GM21786 (cell line): ENCODE data around the gene STAMBPL1.
"Not testable (repeated sequence)": the region's sequence is repeated elsewhere in the genome, so short reads cannot be mapped to it uniquely, and the experiment has no call there.

Experiments
- ATAC-seq: cut with Tn5 transposase; IDR thresholded peaks from one replicate; pipeline ENCODE4 v1.9.1; 2021; ENCODE audit not compliant: unreplicated experiment

The STAMBPL1 gene

DNA sequence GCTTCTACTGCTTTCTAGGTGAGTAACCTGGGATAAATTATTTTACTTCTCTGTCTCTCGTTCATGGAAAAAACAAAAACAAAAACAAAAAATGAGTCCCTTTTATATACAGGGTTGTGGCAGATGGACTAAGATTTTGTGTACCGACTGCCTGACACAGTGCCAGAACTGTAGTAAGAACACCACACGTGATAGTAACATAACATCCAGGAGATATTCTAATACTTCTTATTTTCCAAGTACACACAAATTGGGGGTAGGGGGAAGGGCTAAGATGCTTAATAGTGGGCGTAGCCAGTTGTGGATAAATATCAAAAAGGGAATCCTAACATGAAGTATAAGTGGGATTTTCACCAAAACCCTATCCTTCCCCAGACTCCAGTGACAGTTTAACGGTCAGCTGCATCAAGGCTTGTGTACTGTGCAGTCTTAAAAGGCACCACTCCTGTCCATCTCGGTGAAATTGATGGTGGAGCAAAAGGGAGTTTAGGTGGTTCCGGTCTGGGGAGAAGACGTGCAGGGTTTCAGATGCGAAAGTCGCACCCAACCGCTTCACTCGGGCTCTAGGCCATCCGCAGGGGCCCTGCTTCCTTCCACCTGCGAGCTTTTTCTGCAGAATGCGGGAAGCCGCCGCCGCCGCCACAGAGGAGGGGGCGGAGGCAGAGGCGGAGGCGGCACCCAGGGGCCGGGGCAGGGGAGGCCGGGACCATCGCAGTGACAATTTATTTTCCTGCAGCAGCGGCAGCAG lies at the start of gene STAMBPL1:
Gene STAMBPL1 (plus strand): TSS at position 712 of the 748 bp plus-strand sequence. CDS start 21,464 bp downstream, outside the sequence.
- ATAC-seq = peak; percentile 53

DNA sequence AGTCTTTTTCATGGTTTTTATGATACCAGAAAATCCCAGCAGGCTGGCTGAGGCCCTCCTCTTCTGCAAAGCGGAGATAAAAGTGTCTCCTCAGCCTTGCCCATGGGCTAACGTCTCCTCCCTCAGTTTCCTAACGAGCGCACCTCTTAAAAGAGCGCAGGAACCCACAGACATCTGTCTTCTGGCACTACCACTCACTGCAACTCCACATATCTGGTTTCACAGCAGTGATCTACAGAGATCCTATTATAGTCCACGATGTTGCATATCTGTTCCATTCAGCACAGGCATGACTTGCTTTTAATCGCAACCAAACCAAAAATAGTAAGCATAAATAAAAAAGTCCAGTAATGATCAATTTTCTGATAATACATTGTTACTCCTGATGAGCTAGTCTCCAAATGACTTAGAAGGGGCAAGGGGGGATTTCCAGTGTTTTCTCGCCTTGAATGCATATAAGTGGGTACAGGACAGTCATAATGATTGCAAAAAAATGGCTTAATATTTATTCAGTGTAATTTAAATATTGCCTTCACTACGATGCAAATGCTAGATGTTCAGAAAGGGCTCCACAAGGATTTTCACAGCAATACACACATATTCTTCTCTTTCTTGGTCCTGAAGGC lies 49.3 kb upstream of the STAMBPL1 start:
- no peak for ATAC-seq

DNA sequence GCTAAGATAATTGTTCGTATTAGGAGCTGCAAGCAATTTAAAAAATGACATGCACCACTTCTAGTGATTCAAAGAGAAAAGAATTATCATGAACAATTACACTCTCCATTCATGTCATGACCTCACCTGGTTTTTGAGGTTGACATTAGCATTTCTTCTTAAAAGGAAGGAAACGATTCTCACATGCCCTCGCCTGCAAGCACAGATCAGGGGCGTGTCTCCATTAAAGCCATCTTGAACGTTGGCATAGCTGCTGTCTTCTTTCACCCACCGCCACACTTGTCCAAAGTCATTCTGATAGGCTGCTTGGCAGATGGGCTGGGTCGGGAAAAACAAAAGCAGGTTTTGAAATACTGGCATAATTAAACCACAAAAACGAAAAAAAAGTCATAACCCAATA lies 48.3 kb upstream of the STAMBPL1 start:
- ATAC-seq = no peak

DNA sequence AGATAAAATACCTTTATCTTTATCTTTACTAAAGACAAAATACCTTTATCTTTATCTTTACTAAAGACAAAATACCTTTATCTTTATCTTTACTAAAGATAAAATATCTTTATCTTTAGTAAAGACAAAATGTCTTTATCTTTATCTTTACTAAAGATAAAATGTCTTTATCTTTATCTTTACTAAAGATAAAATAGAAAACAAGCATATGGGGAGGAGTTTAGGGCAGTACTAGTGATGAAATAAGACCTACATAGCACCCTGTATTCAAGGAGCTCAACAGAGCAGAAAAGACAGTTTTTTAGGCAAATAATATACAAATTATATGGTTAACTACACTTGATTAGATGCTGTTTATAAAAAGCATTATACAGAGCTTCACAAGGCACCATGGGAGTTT lies 47.7 kb upstream of the STAMBPL1 start:
- no peak for ATAC-seq

DNA sequence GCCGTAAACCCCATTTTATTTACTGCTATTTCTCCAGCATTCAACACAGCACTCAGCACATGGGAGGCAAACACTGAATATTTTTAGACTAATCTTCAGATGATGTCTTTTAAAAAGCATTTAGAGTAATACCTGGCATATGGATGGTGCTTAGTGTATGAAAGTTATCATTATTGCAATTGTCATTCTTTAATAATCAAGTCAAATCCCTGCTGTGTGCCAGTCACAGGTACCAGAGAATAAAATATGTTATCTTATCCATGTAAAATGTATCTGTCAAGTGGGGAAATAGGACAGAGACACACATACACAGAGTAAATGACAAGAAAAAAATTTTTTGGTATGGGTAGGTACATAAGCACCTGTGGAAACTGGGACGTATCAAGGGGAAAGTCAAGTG lies 46.9 kb upstream of the STAMBPL1 start:
- ATAC-seq = no peak

DNA sequence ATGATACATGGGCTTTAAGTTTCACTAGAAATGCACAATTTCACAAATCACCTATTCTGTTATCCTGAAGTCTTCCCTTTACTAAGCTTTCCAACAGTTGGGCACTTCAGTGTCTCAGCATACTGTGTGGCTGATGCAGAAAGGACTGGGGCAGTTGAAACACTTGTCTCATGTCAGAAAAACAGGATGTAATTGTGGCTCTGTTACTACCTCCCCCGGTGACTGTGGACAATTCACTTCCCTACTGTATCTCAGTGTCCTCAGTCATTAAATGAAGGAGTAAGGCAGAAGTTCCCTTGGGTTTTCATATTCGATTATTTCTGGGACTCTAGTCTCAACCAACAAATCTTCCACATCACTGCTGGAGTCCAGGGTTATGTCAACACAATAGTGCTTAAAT lies 46.3 kb upstream of the STAMBPL1 start:
- ATAC-seq = no peak

DNA sequence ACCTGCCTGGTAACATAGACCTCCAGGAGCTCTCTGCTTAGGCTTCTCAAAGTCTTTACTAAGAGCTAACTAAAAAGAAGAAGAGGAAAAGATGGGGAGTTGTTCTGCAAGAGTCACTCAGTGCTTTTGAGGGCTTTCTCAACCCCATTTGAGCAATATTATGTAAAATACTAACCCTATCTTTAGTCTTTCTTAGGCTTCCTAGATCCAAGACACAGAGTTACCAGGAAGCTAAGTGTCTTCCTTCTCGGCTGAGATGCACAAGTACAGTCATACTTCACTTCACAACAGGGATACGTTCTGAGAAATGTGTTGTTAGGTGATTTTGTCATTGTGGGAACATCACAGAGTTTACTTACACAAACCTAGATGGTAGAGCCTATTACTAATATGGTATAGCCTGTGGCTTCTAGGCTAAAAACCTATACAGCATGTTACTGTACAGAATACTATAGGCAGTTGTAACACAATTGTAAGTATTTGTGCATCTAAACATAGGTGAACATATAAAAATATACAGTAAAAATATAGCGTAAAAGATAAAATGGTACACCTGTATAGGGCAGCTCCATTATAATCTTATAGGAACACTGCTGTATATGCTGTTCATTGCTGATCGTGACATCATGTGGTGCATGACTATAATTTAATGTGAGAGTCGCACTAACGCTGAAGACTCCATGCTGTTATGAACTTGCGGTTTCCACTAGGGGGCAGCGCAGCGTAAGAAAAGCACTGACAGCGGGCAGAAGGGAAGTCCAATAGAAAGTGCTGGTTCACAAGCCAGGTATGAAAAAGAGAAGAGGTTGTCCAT lies 44.7 kb upstream of the STAMBPL1 start:
- ATAC-seq = peak; percentile 79

DNA sequence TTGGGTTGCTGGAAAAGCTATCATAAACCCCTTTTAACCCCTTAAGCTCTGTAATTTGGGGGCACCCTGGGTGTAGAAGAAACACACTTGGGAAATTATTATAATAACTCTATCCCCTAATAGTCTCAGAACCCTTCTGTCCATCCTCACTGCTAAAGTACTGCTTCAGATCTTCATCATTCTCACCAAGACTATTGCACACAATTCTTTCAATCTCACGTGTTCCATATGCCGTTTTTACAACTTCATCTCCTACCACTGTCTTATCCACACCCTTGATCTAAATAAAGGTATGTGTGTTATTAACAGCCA lies 44.2 kb upstream of the STAMBPL1 start:
- peak; percentile 16 for ATAC-seq

DNA sequence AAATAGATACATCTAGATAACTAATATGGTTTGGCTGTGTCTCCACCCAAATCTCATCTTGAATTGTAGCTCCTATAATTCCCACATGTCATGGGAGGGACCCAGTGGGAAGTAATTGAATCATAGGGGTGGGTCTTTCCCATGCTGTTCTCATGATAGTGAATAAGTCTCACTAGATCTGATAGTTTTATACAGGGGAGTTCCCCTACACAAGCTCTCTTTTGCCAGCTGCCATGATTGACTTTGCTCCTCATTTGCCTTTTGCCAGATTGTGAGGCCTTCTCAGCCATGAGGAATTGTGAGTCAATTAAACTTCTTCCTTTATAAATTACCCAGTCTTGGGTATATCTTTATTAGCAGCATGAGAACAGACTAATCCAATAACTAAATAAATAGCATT lies 42.4 kb upstream of the STAMBPL1 start:
- not testable (repeated sequence) for ATAC-seq

DNA sequence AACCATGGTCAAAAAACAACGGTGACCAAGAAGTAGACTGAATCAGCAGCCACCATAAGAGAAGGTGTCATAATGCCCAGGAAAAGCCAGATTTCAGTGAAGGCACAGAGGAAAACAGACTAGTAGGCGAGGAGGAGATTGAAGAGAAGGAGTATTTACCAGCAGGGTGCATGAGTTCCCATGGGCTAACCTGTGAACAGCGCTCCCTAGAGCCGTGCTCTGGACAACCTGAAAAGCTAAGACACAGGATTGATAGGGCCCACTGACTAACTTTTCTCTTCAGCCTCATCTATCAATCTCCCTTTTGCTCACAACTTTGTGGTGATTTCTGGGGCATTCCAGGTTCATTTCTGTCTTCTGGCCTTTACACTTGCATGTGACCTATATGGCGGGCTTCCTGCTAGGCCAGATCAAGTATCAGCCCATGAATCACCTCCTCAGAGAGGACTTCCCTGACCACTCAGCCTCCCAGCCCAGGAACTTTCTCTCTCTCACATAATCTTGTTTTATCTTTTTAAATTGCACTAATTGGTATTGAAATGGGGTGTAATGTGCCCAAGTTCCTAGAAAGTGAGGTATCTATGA lies 41.2 kb upstream of the STAMBPL1 start:
- ATAC-seq = no peak

DNA sequence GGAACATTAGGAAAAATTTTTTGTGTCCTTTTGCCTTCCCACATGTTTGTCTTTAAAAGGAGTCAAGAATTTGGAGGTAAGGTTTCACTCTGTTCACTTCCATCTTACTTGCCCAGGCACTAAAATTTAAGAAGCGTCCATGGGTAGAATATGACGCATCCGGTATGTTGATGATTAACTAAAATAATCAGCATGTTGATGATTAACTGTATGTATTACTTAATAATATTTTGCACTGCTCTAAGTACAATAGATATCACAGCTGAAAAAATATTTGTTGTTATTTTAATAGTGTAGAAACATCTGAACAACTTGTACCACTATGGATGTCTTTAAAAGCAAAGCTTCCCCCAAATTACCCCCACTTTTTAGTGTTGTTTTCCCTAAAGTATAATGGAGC lies 39.9 kb upstream of the STAMBPL1 start:
- ATAC-seq = no peak

DNA sequence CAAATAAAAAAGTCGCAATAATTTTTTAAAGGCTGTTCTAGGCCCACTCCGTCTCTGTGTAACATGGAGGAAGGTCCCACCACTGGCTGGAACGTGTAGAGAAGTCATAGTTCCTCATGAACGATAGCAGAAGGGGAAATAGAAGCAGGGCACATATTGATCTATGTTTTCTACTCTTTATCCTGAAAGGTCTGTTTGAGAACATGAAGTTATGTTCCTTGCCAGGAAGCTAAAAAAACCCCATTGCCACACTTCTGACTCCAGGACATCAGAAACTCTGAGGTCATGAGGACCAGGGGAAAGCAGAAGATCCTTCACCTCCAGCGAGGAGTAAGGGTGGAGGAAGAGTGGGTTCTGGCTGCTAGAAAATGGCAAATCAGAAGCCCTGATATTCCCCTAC lies 39.2 kb upstream of the STAMBPL1 start:
- no peak for ATAC-seq

DNA sequence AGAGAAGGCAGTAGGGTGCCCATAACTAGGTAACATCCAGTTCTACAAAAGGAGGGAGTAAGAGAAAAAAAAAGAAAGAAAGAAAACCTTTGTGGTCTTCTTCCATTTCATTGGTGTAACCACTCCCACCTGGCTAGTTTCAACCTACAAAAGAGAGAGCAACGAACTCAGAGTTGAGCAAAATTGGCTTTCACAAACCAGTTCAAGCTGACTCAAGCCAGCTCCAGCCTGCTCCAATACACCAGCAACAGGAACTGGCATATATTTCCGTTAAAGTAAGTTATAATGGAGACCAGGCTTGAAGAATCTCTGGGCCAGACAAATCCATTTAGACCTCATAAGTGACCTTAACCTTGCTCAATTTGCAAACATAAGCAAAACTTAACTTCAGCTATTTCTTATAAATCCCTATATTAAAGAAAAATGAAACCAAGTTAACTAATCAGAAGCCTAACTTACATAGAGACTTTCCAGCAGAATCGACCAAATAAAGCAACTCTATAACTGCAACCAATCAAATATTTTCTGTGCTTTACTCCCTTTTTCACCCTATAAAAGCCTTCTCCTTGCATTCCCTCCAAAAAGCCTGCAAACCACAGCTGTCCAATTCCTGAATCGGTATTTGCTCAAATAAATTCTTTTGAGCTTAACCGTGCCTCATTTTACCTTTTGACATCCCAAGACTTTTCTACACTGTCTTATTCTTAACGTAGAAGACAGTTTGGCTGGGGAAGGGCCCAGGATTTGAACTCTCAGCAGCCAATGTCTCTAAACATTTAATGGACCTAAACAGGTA lies 38.5 kb upstream of the STAMBPL1 start:
- no peak for ATAC-seq

DNA sequence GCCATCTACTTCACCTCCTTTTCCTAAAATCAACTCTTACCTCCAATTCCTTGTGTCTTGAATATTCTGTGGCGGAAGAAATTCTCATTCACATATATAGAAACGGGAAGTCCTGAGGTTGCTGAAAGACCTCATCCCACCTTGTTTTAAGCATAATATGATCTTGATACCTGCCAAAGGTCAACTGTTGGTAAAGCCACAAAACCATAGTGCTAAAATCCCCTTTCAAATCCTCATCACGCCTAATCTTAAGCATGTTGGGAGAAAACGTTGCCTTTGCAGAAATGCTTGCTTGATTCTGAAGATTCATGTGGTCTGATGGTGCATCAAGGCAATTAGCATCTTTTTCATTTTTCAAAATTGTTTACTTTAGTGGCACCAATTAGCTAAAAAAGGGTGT lies 36.9 kb upstream of the STAMBPL1 start:
- ATAC-seq = no peak

DNA sequence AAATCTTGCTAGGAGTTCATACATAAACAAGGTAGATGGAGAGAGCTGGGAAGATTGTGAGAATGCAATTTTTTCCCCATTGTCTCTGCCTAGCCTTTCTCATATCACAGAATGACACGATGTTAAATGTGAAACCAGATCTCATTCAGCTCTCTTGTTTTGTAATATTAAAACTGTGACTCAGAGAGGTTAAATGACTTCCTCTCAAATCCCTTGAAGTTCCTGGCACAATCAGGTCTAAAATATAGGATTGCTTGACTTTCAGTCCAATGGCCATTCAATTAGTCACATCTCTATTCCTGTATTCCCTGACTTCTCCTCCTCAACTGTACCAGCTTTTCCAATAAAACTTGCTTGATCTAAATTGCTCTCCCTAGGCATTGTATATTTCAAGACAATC lies 31.5 kb upstream of the STAMBPL1 start:
- no peak for ATAC-seq

DNA sequence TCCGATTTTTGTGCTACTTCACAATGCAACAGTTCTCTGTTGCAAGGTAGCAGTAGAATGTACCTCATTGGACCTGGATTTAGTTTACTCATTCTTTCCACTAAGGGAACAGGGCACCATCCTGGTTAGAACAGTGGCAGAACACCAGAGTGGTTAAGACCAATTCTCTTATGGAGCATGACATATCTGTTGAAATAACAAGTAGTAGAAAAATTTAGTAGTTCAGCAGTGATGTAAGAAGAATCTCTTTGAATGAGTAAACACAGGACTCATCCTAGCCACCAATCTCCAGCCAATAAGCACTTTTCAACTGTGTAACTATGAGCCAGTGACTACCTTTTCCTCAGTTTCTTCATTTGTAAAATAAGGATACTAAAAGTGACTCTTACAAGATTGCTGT lies 30.8 kb upstream of the STAMBPL1 start:
- ATAC-seq = no peak

DNA sequence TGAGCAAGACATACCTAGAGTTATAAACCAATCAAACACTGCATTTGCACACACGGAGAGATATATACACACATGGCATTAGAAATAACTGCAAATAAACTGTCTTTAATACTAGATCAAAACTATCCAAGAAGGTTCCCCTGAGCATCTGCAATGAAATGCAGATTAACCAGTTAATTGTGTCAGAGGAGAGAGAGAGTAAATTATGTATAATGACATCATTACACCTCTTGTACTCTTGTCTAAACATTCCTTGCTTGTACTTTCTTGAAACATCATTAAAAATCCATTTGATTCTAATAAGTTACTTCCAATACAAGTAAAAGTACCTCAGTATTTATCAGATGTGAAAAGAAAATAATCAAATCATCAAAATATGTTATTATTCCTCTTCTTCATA lies 29.3 kb upstream of the STAMBPL1 start:
- ATAC-seq = no peak

DNA sequence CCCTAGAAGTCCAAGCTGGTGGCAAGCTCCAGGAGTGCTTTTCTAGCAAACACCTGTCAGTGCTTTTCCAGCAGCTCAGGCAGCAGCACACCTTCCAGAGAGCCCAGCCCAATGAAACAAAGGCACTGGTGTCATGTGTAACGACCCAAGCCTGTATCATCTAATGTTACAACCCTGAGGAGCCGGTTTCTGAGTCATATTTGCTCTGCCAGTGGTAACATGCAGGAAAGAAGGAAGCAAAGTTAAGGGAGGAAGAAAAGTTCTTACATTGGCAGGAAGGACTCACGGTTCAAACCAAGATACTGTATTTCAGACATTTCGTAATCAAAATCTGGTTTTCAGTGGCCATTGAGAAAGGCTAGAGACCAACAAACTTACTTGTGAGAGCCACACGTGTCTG lies 28.3 kb upstream of the STAMBPL1 start, which contains the start of gene ANKRD22:
Gene ANKRD22 (minus strand): TSS at position 139 of the 400 bp plus-strand sequence. CDS start 237 bp downstream, outside the sequence.
- no peak for ATAC-seq

DNA sequence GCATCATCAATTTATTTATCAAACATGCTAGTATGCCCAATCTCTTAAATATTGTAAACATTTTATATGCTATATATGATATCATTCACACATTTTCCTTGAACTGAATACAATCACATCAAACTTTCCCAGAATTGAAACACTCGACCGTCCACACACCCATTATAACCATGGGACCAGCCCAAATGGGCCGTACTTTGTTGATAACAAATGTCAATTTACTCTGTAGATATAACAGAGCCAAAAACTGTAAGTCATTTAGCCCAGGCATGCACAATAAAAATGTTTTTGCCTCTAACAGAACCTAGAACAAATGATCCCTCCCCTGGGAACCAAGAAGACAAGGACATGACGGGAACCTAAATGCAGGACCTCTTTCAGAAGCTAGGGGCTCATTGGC lies 27.7 kb upstream of the STAMBPL1 start:
- ATAC-seq = no peak

DNA sequence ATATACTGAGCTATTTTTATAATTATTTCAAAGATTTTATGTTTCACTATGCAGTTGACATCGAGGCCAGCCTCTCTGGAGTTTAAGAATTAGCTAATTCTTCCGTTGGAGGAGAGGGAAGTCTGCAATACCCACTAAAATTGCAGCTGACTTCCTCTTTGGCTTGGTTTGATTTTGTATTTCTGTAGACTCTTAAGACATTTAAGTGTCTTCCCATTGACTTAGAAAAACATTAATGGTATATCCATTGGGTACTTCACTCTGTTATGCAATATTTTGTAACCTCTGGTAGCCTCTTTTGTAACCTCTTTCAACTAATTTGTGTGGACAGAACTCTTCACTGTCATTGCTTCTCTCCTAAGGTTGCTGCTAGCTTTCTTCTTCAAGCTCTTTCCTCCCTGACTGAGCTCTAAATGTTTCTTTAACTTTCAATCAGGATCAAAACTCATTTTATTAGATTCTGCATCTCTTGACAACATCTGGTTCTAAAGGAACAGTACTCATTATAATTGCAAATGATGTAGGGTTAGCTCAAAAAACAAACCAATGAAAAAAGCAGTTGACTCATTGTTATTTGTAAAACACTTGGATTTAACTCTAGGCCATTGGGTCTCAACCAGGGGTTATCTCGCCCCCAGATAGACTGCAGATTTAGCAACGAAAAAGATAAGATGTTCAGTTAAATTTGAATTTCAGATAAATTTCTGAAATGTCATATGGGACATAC lies 26.7 kb upstream of the STAMBPL1 start:
- ATAC-seq = no peak
